Tibial artery (tissue), 4 donors: ENCODE results near the gene TTC7B.

Experiments used
- DNase-seq, 2 donors: peaks; one replicate each; pipeline ENCODE4 v3.0.0-alpha.2; 2019
- H3K27ac ChIP-seq, 2 donors: fragments of 200-600 bp; sonication (generic) in 1 of 2; 1 replicate in 1 of 2; 2 replicates in 1 of 2; pipeline ENCODE4 v1.5.1; 2018 to 2019; ENCODE audit warnings: mild to moderate bottlenecking in 1 of 2
- H3K27me3 ChIP-seq, 2 donors: fragments of 200-600 bp; sonication (generic) in 1 of 2; one replicate each; pipeline versions ENCODE4 v1.5.1 to v1.6.0; 2016 to 2019
- H3K36me3 ChIP-seq, 3 donors: fragments of 200-600 bp; sonication (generic) in 2 of 3; one replicate each; pipeline ENCODE4 v1.5.1; 2016 to 2019; ENCODE audit warnings: mild to moderate bottlenecking in 2 of 3
- H3K4me1 ChIP-seq, 4 donors: fragments of 200-600 bp; sonication (generic) in 2 of 4; 1 replicate in 3 of 4; 2 replicates in 1 of 4; pipeline ENCODE4 v1.5.1; 2016 to 2019
- H3K4me3 ChIP-seq, 2 donors: fragments of 200-600 bp; sonication (generic) in 1 of 2; 1 replicate in 1 of 2; 2 replicates in 1 of 2; pipeline ENCODE4 v1.5.1; 2018 to 2019; ENCODE audit warnings: mild to moderate bottlenecking in 2 of 2
- H3K9me3 ChIP-seq, 3 donors: fragments of 200-600 bp; sonication (generic) in 1 of 3; one replicate each; pipeline ENCODE4 v1.5.1; 2016 to 2019
- intact Hi-C: fragments of 100-400 bp; cut with DNase I; formaldehyde crosslinking; loops from one replicate; pipeline ENCODE4 v1.15.0; 2023; ENCODE audit warnings: low total_unique reads
- TF ChIP-seq, protein P1 (sequence below), 2 experiments: fragments of 200-600 bp in 1 of 2; fragments of 450-650 bp in 1 of 2; IDR thresholded peaks; one replicate each; pipeline ENCODE4 v1.5.1; 2017 to 2019; ENCODE audit warnings: antibody characterized with exemption in 2 of 2, mild to moderate bottlenecking in 1 of 2, moderate library complexity in 1 of 2

TTC7B gene

DNA sequence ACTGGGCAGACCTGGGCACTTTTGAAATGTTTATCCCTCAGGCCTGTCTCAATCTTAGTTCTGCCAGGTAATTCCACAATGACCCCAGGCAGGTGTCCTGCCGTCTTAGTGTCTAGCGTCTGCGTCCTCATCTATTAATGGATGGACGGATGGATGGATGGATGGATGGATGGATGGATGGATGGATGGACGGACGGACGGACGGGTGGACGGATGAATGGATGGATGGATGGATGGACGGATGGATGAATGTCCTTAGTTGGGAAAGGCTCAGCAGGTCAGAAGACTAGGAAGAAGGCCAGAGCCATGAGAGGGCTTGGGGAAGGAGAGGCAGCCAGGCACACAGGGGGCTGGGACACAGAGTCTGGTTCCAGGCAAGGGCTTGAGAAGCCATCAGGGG, 278.1 kb downstream of the TTC7B start:
- TF ChIP-seq, protein P1, sequence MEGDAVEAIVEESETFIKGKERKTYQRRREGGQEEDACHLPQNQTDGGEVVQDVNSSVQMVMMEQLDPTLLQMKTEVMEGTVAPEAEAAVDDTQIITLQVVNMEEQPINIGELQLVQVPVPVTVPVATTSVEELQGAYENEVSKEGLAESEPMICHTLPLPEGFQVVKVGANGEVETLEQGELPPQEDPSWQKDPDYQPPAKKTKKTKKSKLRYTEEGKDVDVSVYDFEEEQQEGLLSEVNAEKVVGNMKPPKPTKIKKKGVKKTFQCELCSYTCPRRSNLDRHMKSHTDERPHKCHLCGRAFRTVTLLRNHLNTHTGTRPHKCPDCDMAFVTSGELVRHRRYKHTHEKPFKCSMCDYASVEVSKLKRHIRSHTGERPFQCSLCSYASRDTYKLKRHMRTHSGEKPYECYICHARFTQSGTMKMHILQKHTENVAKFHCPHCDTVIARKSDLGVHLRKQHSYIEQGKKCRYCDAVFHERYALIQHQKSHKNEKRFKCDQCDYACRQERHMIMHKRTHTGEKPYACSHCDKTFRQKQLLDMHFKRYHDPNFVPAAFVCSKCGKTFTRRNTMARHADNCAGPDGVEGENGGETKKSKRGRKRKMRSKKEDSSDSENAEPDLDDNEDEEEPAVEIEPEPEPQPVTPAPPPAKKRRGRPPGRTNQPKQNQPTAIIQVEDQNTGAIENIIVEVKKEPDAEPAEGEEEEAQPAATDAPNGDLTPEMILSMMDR (IDR thresholded peaks at IDR 0.05), result no peak
- intact Hi-C loops, result no loop called here
- H3K4me3 ChIP-seq, result no peak overlapping the region
- H3K9me3 ChIP-seq, result no peaks in the 10 kb centered on the region
- H3K27ac ChIP-seq, result no peak overlapping the region
- H3K4me1 ChIP-seq, result peaks cover 0 to 28% (median 8%) of the 10 kb centered on the region in 4 donors
- no peaks in the 10 kb centered on the region for H3K27me3 ChIP-seq
- peaks cover 0 to 20% (median 11%) of the 10 kb centered on the region in 3 donors for H3K36me3 ChIP-seq
- DNase-seq, result no peak

DNA sequence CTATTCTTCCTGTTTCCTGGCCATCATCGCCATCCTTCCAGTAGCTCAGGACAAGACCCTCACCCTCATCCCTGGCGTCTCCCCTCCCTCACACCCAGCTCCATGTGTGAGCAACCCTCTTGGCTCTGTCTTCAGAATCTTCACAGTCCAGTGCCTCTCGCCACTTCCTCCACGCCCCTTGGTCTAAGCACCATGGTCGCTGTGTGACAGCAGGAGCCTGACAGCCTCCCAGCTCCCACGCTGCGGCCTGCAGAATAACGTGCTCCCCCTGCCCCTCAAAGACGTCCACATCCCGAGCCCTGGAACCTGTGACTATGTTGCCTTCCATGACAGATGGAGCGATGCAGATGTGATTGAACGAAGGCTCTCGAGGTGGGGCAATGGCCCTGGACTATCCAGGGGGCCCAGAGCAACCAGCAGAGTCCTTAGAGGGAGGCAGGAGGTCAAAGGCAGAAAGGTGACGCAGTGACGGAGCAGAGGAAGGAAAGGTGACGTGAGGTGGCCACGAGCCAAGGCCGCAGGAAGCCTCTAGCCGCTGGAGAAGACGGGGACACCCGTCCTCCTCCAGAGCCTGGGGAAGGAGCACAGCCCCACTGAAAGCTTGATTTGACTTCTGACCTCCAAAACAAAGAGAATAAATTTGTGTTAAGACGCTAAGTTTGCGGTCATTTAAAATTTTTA, 279.6 kb downstream of the TTC7B start:
- Histone ChIP-seq H3K36me3 (peaks cover 0 to 20% (median 11%) of the 10 kb centered on the region in 3 donors), H3K4me1 (peaks cover 0 to 28% (median 8%) of the 10 kb centered on the region in 4 donors), H3K27ac (no peak overlapping the region), H3K27me3 (no peaks in the 10 kb centered on the region), H3K9me3 (no peaks in the 10 kb centered on the region), H3K4me3 (no peak overlapping the region)
- TF ChIP-seq, protein P1 (IDR thresholded peaks at IDR 0.05), result no peak
- no peak for DNase-seq
- intact Hi-C loops, result no loop called here

GRCh38 chr14:90536092-90536491, 280.1 kb downstream of the TTC7B start:
- Histone ChIP-seq H3K27me3 (no peaks in the 10 kb centered on the region), H3K36me3 (peaks cover 0 to 15% (median 11%) of the 10 kb centered on the region in 3 donors), H3K4me3 (no peak overlapping the region), H3K9me3 (no peaks in the 10 kb centered on the region), H3K27ac (no peak overlapping the region), H3K4me1 (peaks cover 0 to 28% (median 8%) of the 10 kb centered on the region in 4 donors)
- intact Hi-C loops, result no loop called here
- TF ChIP-seq, protein P1 (IDR thresholded peaks at IDR 0.05), result no peak
- no peak for DNase-seq

DNA sequence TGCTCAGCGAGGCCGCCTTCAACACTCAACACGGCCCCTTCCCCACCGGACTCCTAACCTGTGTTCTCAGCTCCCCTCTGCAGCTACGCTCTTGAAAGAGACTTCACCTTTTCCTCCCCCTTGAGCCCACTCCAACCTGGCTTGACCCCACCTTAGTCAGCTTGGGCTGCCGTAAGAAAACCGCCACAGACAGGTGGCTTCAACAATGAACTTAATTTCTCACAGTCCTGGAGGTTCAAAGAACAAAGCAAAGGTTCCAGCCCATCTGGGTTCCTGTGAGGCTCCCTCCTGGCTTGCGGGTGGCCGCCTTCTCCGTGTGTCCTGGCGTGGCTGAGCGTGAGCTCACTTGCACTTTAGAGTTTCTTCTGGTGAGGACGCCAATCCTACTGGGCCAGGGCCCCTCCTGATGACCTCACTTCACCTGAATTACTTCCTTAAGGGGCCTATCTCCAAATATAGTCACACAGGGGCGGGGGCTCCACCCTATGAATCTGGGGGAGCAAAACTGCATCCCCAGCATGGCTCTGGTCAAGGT, 280.6 kb downstream of the TTC7B start:
- Histone ChIP-seq H3K27ac (no peak overlapping the region), H3K4me1 (peaks cover 0 to 28% (median 8%) of the 10 kb centered on the region in 4 donors), H3K27me3 (no peaks in the 10 kb centered on the region), H3K4me3 (no peak overlapping the region), H3K36me3 (peaks cover 0 to 11% (median 11%) of the 10 kb centered on the region in 3 donors), H3K9me3 (no peaks in the 10 kb centered on the region)
- intact Hi-C loops, result no loop called here
- TF ChIP-seq, protein P1 (IDR thresholded peaks at IDR 0.05), result no peak
- no peak for DNase-seq

DNA sequence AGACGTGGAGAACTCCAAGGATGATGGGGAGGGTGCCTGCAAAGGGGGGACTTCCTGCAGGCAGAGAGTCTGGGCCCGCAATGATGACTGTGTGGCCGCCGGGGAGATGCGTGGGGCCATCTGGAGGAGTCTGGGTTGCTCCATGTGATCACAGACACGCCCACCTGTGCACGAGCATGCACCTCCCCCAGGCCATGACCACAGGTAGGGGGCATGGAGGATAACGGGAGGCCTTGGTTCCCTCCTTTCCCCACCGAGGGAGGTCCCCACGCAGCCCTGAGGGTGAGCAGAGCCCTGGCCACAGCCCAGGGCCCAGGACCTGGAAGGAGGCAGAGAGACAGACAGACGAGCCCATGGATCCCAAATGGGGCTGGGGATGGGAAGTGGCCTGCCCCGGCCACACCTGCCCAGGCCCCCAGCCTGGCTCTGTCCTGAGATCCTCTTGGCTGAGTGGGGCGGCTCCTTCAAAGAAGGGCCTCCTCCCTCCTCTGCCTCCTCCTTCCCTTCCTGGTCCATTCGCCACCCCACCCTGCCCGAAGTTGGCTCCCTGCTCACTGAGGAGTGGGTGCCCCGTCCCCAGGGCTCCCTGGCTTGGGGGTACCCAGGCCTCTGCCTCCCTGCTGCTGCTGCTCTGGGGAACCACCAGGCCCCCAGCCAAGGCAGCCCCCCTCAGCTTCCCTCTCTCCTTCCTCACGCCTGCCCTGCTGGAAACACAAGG, 281.2 kb downstream of the TTC7B start:
- H3K27me3 ChIP-seq, result no peaks in the 10 kb centered on the region
- H3K27ac ChIP-seq, result no peak overlapping the region
- no peak overlapping the region for H3K4me3 ChIP-seq
- TF ChIP-seq, protein P1 (IDR thresholded peaks at IDR 0.05), result no peak
- H3K9me3 ChIP-seq, result no peaks in the 10 kb centered on the region
- intact Hi-C loops, result no loop called here
- no peak for DNase-seq
- H3K4me1 ChIP-seq, result peaks cover 0 to 28% (median 8%) of the 10 kb centered on the region in 4 donors
- H3K36me3 ChIP-seq, result peaks cover 0 to 11% (median 11%) of the 10 kb centered on the region in 3 donors
